B cell (primary cell): ENCODE results near the gene URB1.

Experiments
- CTCF ChIP-seq: fragments of 200-600 bp; IDR thresholded peaks from one replicate; pipeline ENCODE4 v1.8.0; 2022; ENCODE audit warnings: antibody characterized with exemption, mild to moderate bottlenecking
- EZH2 ChIP-seq: IDR thresholded peaks from 2 replicates; pipeline ENCODE4 v1.6.1; 2012; ENCODE audit warnings: borderline replicate concordance, low read depth, mild to moderate bottlenecking, moderate library complexity, low read length; ENCODE audit not compliant: insufficient read depth, poor library complexity, severe bottlenecking

GRCh38 chr21:32279377-32279680 lies 113.5 kb downstream of the URB1 start:
- TF ChIP-seq CTCF = no peak
- TF ChIP-seq EZH2 = no peak
